ENCODE measurements around the gene RHBG.

- TF ChIP-seq EZH2 (IDR thresholded peaks at IDR 0.05; ENCODE audit: borderline replicate concordance, low read depth, low read length, severe bottlenecking) (no peak), CTCF (IDR thresholded peaks at IDR 0.05; ENCODE audit: borderline replicate concordance, extremely low read depth, low read length, poor library complexity, severe bottlenecking) (no peak)
Observed at GRCh38 chr1:156391701-156392100, 22.7 kb downstream of the RHBG start.
